Gastrocnemius medialis (tissue), 4 donors: Measurements from ENCODE around the gene MMEL1.

Source experiments
- CTCF ChIP-seq, 5 experiments: fragments of 450-650 bp in 3 of 5; fragments of 200-600 bp in 2 of 5; sonication (generic) in 2 of 5; IDR thresholded peaks in 4 of 5; conservative IDR thresholded peaks in 1 of 5; 1 replicate in 4 of 5; 2 replicates in 1 of 5; pipeline ENCODE4 v1.5.1; 2016 to 2019; ENCODE audit warnings: antibody characterized with exemption in 5 of 5, mild to moderate bottlenecking in 3 of 5, moderate library complexity in 3 of 5
- POLR2A ChIP-seq, 2 donors: fragments of 450-650 bp; IDR thresholded peaks; one replicate each; pipeline ENCODE4 v1.6.1; 2017; ENCODE audit warnings: antibody characterized with exemption in 2 of 2, mild to moderate bottlenecking in 2 of 2, moderate library complexity in 2 of 2

DNA sequence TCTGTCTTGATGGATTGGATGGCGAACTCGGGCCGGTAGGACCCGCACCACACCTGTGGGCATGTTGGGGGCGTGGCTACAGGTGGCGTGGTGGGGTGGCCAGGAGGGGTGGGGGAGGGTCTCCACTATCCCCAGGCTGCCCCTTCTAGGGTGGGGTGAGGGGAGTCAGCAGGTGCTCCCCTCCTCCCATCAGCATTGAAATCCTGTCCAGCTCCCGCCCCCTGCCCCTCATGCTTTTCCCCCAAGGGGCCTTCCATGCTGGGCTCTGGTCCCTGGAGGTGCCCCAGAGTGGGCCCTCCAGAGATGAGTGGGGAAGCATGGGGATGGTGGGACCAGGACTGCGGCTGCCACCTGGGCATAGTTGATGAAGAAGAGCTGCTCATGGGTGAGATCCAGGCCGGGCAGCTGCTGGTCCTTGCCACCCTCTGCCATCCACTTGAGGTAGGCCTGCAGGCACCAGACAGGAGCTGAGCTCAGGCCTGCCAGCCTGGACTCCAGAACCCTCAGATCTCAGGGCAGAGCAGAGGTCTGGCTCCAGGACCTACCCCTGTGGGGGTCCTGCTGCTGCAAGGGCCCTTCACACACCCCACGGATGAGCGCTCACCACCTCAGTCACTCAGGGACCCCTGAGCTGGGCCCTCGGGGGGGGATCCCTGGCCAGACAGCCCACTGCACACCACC is 41.1 kb downstream of the MMEL1 start:
- TF ChIP-seq CTCF (IDR thresholded peaks at IDR 0.05 in 4 of 5, conservative IDR thresholded peaks at IDR 0.05 in 1 of 5) = no peak
- no peak for TF ChIP-seq POLR2A (IDR thresholded peaks at IDR 0.05)
